T-helper 22 cell (primary cell): Measurements from ENCODE around the gene UBASH3B.

Experiments
- DNase-seq: peaks from one replicate; pipeline ENCODE4 v3.0.0-alpha.2; 2020; ENCODE audit warnings: low read depth

UBASH3B gene

GRCh38 chr11:122649116-122649515 is 6.4 kb upstream of the UBASH3B start:
- no peak for DNase-seq

- no peak for DNase-seq
Measured at GRCh38 chr11:122650619-122651018, 4.9 kb upstream of the UBASH3B start.

GRCh38 chr11:122652495-122652894 is 3.0 kb upstream of the UBASH3B start:
- DNase-seq, result no peak

GRCh38 chr11:122653916-122654585 is 1.5 kb upstream of the UBASH3B start:
- DNase-seq, result no peak

GRCh38 chr11:122656073-122656630 is 630 bp downstream of the UBASH3B start:
- peak; percentile 17 for DNase-seq

GRCh38 chr11:122656631-122657101 is 1.1 kb downstream of the UBASH3B start:
- peak; percentile 3 for DNase-seq

GRCh38 chr11:122659676-122660554 is 4.4 kb downstream of the UBASH3B start:
- no peak for DNase-seq

GRCh38 chr11:122661182-122661945 is 5.8 kb downstream of the UBASH3B start:
- no peak for DNase-seq

- DNase-seq, result no peak
Measured at GRCh38 chr11:122663056-122663740, 7.7 kb downstream of the UBASH3B start.

- no peak for DNase-seq
Measured at GRCh38 chr11:122663764-122664163, 8.2 kb downstream of the UBASH3B start.

GRCh38 chr11:122664188-122664587 is 8.7 kb downstream of the UBASH3B start:
- no peak for DNase-seq

GRCh38 chr11:122665861-122666260 is 10.3 kb downstream of the UBASH3B start:
- no peak for DNase-seq

- DNase-seq, result no peak
Measured at GRCh38 chr11:122666743-122667142, 11.2 kb downstream of the UBASH3B start.

- DNase-seq, result no peak
Measured at GRCh38 chr11:122668562-122669090, 13.1 kb downstream of the UBASH3B start.

- DNase-seq, result no peak
Measured at GRCh38 chr11:122670131-122670530, 14.6 kb downstream of the UBASH3B start.

GRCh38 chr11:122671400-122671891 is 15.9 kb downstream of the UBASH3B start:
- no peak for DNase-seq

- DNase-seq, result no peak
Measured at GRCh38 chr11:122672892-122673291, 17.4 kb downstream of the UBASH3B start.

GRCh38 chr11:122673701-122674100 is 18.2 kb downstream of the UBASH3B start:
- no peak for DNase-seq

- no peak for DNase-seq
Measured at GRCh38 chr11:122676638-122677037, 21.1 kb downstream of the UBASH3B start.

GRCh38 chr11:122677256-122677655 is 21.7 kb downstream of the UBASH3B start:
- DNase-seq, result no peak

- DNase-seq, result no peak
Measured at GRCh38 chr11:122678406-122678805, 22.9 kb downstream of the UBASH3B start.
